A549 (cell line): ENCODE data around the gene STK4.

ENCODE experiments used
- CEBPB ChIP-seq, 2 experiments: fragments of >200 bp in 1 of 2; sonication (Bioruptor Twin) in 1 of 2; formaldehyde crosslinking in 1 of 2; IDR thresholded peaks; 2 replicates each; pipeline ENCODE4 v1.6.1; 2012 to 2016
- CTCF ChIP-seq: fragments of >200 bp; sonication (Bioruptor Twin); formaldehyde crosslinking; IDR thresholded peaks from 3 replicates; pipeline ENCODE4 v1.5.1; 2016
- EP300 ChIP-seq, 2 experiments: fragments of >200 bp; sonication (Bioruptor Twin); formaldehyde crosslinking; IDR thresholded peaks; 2 replicates in 1 of 2; 3 replicates in 1 of 2; pipeline ENCODE4 v1.6.1; 2016 to 2017
- MAFK ChIP-seq: fragments of 450-650 bp; IDR thresholded peaks from 2 replicates; pipeline ENCODE4 v1.6.1; 2014; ENCODE audit not compliant: partially characterized antibody
- POLR2A ChIP-seq: IDR thresholded peaks from 2 replicates; pipeline ENCODE4 v1.6.1; 2012; ENCODE audit warnings: mild to moderate bottlenecking, low read length
- RAD21 ChIP-seq, 2 experiments: fragments of >200 bp in 1 of 2; sonication (Bioruptor Twin) in 1 of 2; formaldehyde crosslinking in 1 of 2; IDR thresholded peaks in 1 of 2; conservative IDR thresholded peaks in 1 of 2; 2 replicates in 1 of 2; 3 replicates in 1 of 2; pipeline ENCODE4 v1.6.1; 2012 to 2018; ENCODE audit warnings: inconsistent platforms in 1 of 2
- RCOR1 ChIP-seq: fragments of 150-350 bp; IDR thresholded peaks from 2 replicates; pipeline ENCODE4 v1.6.1; 2014; ENCODE audit warnings: antibody characterized with exemption, low read length, low read depth
- RNF2 ChIP-seq: fragments of 200-600 bp; sonication (generic); IDR thresholded peaks from 2 replicates; pipeline ENCODE4 v1.6.1; 2016; ENCODE audit warnings: low read depth, mild to moderate bottlenecking, antibody characterized with exemption, moderate library complexity, borderline replicate concordance
- SREBF2 ChIP-seq: fragments of 450-650 bp; IDR thresholded peaks from 2 replicates; pipeline ENCODE4 v1.6.1; 2014; ENCODE audit warnings: mild to moderate bottlenecking, moderate library complexity
- USF2 ChIP-seq: fragments of 450-650 bp; IDR thresholded peaks from 2 replicates; pipeline ENCODE4 v1.6.1; 2014; ENCODE audit warnings: antibody characterized with exemption
- ZFP36 ChIP-seq: fragments of 450-650 bp; IDR thresholded peaks from 2 replicates; pipeline ENCODE4 v1.6.1; 2014; ENCODE audit warnings: borderline replicate concordance; ENCODE audit not compliant: partially characterized antibody
- TF ChIP-seq, protein P1 (sequence below): IDR thresholded peaks from 2 replicates; pipeline ENCODE4 v1.6.1; 2012; ENCODE audit warnings: low read depth, borderline replicate concordance

GRCh38 chr20:44930517-44931168, 35.7 kb upstream of the STK4 start:
- TF ChIP-seq CTCF = no peak
- no peak for TF ChIP-seq POLR2A
- no peak for TF ChIP-seq EP300 (IDR thresholded peaks at IDR 0.05)
- TF ChIP-seq ZFP36 = no peak
- TF ChIP-seq SREBF2 = no peak
- no peak for TF ChIP-seq USF2
- no peak for TF ChIP-seq MAFK
- TF ChIP-seq RNF2 = no peak
- no peak for TF ChIP-seq CEBPB (IDR thresholded peaks at IDR 0.05)
- TF ChIP-seq, protein P1, sequence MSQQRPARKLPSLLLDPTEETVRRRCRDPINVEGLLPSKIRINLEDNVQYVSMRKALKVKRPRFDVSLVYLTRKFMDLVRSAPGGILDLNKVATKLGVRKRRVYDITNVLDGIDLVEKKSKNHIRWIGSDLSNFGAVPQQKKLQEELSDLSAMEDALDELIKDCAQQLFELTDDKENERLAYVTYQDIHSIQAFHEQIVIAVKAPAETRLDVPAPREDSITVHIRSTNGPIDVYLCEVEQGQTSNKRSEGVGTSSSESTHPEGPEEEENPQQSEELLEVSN = no peak
- TF ChIP-seq RCOR1 = no peak
- TF ChIP-seq RAD21 (conservative IDR thresholded peaks at IDR 0.05 in 1 of 2, IDR thresholded peaks at IDR 0.05 in 1 of 2) = no peak
